Measurements from ENCODE around the gene MROH7.
"Not testable (repeated sequence)": the region's sequence is repeated elsewhere in the genome, so short reads cannot be mapped to it uniquely, and the experiment has no call there.

MROH7 gene

GRCh38 chr1:54610048-54610447 lies 31.5 kb upstream of the MROH7 start:
- peak; percentile 61 for DNase-seq (ENCODE audit: low read depth, low spot score)

GRCh38 chr1:54610601-54611580 lies 30.7 kb upstream of the MROH7 start:
- no peak for DNase-seq (ENCODE audit: low read depth, low spot score)

- DNase-seq (ENCODE audit: low read depth, low spot score): no peak
Measured at GRCh38 chr1:54611621-54612020, 30.0 kb upstream of the MROH7 start.

GRCh38 chr1:54614024-54614423 lies 27.6 kb upstream of the MROH7 start:
- no peak for DNase-seq (ENCODE audit: low read depth, low spot score)

GRCh38 chr1:54614563-54614962 lies 27.0 kb upstream of the MROH7 start:
- DNase-seq (ENCODE audit: low read depth, low spot score): no peak

GRCh38 chr1:54615531-54616279 lies 25.9 kb upstream of the MROH7 start:
- no peak for DNase-seq (ENCODE audit: low read depth, low spot score)

GRCh38 chr1:54619749-54620148 lies 21.8 kb upstream of the MROH7 start:
- peak; percentile 47 for DNase-seq (ENCODE audit: low read depth, low spot score)

GRCh38 chr1:54623216-54624007 lies 18.2 kb upstream of the MROH7 start, which contains the start of gene FAM151A:
TSS of gene FAM151A (minus strand) at chr1:54623525. CDS start at chr1:54623395, 130 bp downstream.
- DNase-seq (ENCODE audit: low read depth, low spot score): no peak

- DNase-seq (ENCODE audit: low read depth, low spot score): no peak
Measured at GRCh38 chr1:54624466-54625464, 16.8 kb upstream of the MROH7 start.

- DNase-seq (ENCODE audit: low read depth, low spot score): no peak
Measured at GRCh38 chr1:54627196-54627595, 14.4 kb upstream of the MROH7 start.

- DNase-seq (ENCODE audit: low read depth, low spot score): not testable (repeated sequence)
Measured at GRCh38 chr1:54635804-54636203, 5.8 kb upstream of the MROH7 start.

GRCh38 chr1:54636461-54637446 lies 4.8 kb upstream of the MROH7 start:
- not testable (repeated sequence) for DNase-seq (ENCODE audit: low read depth, low spot score)

- no peak for DNase-seq (ENCODE audit: low read depth, low spot score)
Measured at GRCh38 chr1:54640361-54640760, 1.2 kb upstream of the MROH7 start.

- DNase-seq (ENCODE audit: low read depth, low spot score): no peak
Measured at GRCh38 chr1:54643736-54644135, 2.1 kb downstream of the MROH7 start.

GRCh38 chr1:54645806-54646676 lies 4.5 kb downstream of the MROH7 start:
- DNase-seq (ENCODE audit: low read depth, low spot score): no peak

GRCh38 chr1:54649130-54649898 lies 7.7 kb downstream of the MROH7 start:
- DNase-seq (ENCODE audit: low read depth, low spot score): no peak

- no peak for DNase-seq (ENCODE audit: low read depth, low spot score)
Measured at GRCh38 chr1:54649921-54650320, 8.3 kb downstream of the MROH7 start.
